PC-3 (cell line): ENCODE results near the gene SNORC.

Experiments
- CTCF ChIP-seq: fragments of 300-600 bp; sonication (generic); conservative IDR thresholded peaks from 2 replicates; pipeline ENCODE4 v1.5.1; 2017; ENCODE audit warnings: antibody characterized with exemption, low read depth, mild to moderate bottlenecking, low read length
- EZH2 ChIP-seq: fragments of 300-600 bp; sonication (generic); IDR thresholded peaks from one replicate; pipeline ENCODE4 v1.6.1; 2017; ENCODE audit warnings: antibody characterized with exemption, mild to moderate bottlenecking, low read length; ENCODE audit not compliant: unreplicated experiment
- EZH2phosphoT487 ChIP-seq: fragments of 300-600 bp; sonication (generic); IDR thresholded peaks from 2 replicates; pipeline ENCODE4 v1.6.1; 2018; ENCODE audit warnings: mild to moderate bottlenecking, antibody characterized with exemption, low read length, borderline replicate concordance

GRCh38 chr2:232870018-232870765 lies at the start of gene SNORC:
- TF ChIP-seq EZH2phosphoT487 (no peak), CTCF (no peak), EZH2 (no peak)
